HG03439 (cell line): ENCODE data around the gene TMEM222.
"Not testable (repeated sequence)": the region's sequence is repeated elsewhere in the genome, so short reads cannot be mapped to it uniquely, and the experiment has no call there.

ENCODE experiments used
- ATAC-seq: cut with Tn5 transposase; IDR thresholded peaks from one replicate; pipeline ENCODE4 v1.9.1; 2021; ENCODE audit warnings: mild to moderate bottlenecking, moderate library complexity; ENCODE audit not compliant: unreplicated experiment

Gene TMEM222

GRCh38 chr1:27377760-27378495 is 56.0 kb downstream of the TMEM222 start:
- ATAC-seq, result no peak

GRCh38 chr1:27379564-27380122 is 57.7 kb downstream of the TMEM222 start:
- ATAC-seq, result no peak

GRCh38 chr1:27380224-27380623 is 58.3 kb downstream of the TMEM222 start:
- ATAC-seq, result no peak

GRCh38 chr1:27380766-27381733 is 59.1 kb downstream of the TMEM222 start:
- no peak for ATAC-seq

DNA sequence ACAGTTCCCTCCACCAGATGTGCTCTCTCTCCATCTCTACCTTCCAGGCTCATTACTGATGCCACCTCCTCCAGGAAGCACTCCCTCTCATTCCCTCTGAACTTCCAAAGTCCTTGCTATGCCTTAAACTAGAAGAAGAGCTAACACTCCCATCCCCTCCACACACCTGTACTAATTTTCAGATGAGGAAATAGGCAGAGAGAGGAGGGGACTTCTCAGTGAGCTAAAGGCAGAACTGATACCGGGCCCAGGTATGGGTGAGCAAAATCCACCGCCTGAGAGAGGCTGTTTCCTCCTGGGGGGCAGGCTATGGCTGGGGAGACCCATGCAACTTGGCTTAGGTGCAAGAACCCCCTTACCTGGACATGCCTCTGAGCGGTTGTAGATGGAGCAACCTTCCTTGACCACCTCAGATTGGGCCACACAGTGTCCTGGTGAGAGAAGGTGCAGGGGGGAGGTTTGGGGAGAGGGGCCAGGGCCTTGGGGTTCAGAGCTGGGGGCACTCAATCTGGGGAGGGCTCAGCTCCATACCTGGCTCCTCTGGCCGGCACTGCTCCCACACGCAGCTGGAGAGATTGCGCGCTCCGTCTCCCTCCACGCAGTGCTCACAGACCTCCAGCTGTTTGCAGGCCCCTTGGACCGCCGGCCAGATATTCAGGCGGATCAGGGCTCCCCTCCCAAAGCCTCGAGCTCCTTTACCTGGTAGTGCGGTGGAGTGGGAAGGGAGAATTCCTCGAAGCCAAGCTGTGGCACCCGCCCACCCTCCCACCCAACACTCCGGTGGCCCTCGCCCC is 60.2 kb downstream of the TMEM222 start:
- no peak for ATAC-seq

- no peak for ATAC-seq
Measured at GRCh38 chr1:27383039-27383605, 61.2 kb downstream of the TMEM222 start, which contains the start of gene CD164L2. TSS of gene CD164L2 (minus strand) at chr1:27383333. CDS start at chr1:27383239, 94 bp downstream.

GRCh38 chr1:27383661-27384060 is 61.7 kb downstream of the TMEM222 start:
- ATAC-seq, result no peak

- ATAC-seq, result not testable (repeated sequence)
Measured at GRCh38 chr1:27384797-27385196, 62.8 kb downstream of the TMEM222 start.
